ENCODE results near the gene DGCR2. TPM values are rescaled to one million over a fixed set of nuclear protein-coding genes. Genes with fewer than 3 reads are reported as not detected.

Gene DGCR2
- total and polyA plus RNA-seq, 4 donors = 19.7 to 43.5 (median 32.2) TPM

GRCh38 chr22:19125474-19126308 lies 3.5 kb upstream of the DGCR2 start:
- Histone ChIP-seq H3K36me3 (ENCODE audit: control insufficient read depth in 1 of 2, insufficient read depth in 2 of 2, low read length in 1 of 2) (no peaks in the 10 kb centered on the region), H3K4me3 (ENCODE audit: low read length in 2 of 2) (no peak overlapping the region), H3K9me3 (ENCODE audit: control insufficient read depth, low read length) (no peaks in the 10 kb centered on the region), H3K27ac (ENCODE audit: low read depth in 1 of 2, low read length in 2 of 2) (no peak overlapping the region), H3K4me1 (ENCODE audit: control insufficient read depth in 1 of 2, insufficient read depth in 2 of 2, low read length in 2 of 2) (no peaks in the 10 kb centered on the region), H3K27me3 (ENCODE audit: control insufficient read depth in 1 of 2, insufficient read depth in 2 of 2, low read length in 1 of 2) (no peaks in the 10 kb centered on the region)
- WGBS, 2 donors = 83 to 84% methylated on average over 21 of the region's 21 CpGs
- DNase-seq (no peak), ATAC-seq (ENCODE audit: low FRiP score) (no peak)
- intact Hi-C loops (cut with DNase I) = no loop called here

- Histone ChIP-seq H3K4me3 (ENCODE audit: low read length in 2 of 2) (no peak overlapping the region), H3K27ac (ENCODE audit: low read depth in 1 of 2, low read length in 2 of 2) (no peak overlapping the region), H3K27me3 (ENCODE audit: control insufficient read depth in 1 of 2, insufficient read depth in 2 of 2, low read length in 1 of 2) (no peaks in the 10 kb centered on the region), H3K9me3 (ENCODE audit: control insufficient read depth, low read length) (no peaks in the 10 kb centered on the region), H3K36me3 (ENCODE audit: control insufficient read depth in 1 of 2, insufficient read depth in 2 of 2, low read length in 1 of 2) (no peaks in the 10 kb centered on the region), H3K4me1 (ENCODE audit: control insufficient read depth in 1 of 2, insufficient read depth in 2 of 2, low read length in 2 of 2) (no peaks in the 10 kb centered on the region)
- ATAC-seq (ENCODE audit: low FRiP score) (no peak), DNase-seq (no peak)
- intact Hi-C loops (cut with DNase I) = no loop called here
- 92 to 95% methylated on average over 11 of the region's 11 CpGs for WGBS, 2 donors
Measured at GRCh38 chr22:19125011-19125410, 2.8 kb upstream of the DGCR2 start.

GRCh38 chr22:19124377-19124776 lies 2.2 kb upstream of the DGCR2 start:
- Histone ChIP-seq H3K4me3 (ENCODE audit: low read length in 2 of 2) (no peak overlapping the region), H3K36me3 (ENCODE audit: control insufficient read depth in 1 of 2, insufficient read depth in 2 of 2, low read length in 1 of 2) (no peaks in the 10 kb centered on the region), H3K27ac (ENCODE audit: low read depth in 1 of 2, low read length in 2 of 2) (no peak overlapping the region), H3K27me3 (ENCODE audit: control insufficient read depth in 1 of 2, insufficient read depth in 2 of 2, low read length in 1 of 2) (no peaks in the 10 kb centered on the region), H3K4me1 (ENCODE audit: control insufficient read depth in 1 of 2, insufficient read depth in 2 of 2, low read length in 2 of 2) (no peaks in the 10 kb centered on the region), H3K9me3 (ENCODE audit: control insufficient read depth, low read length) (no peaks in the 10 kb centered on the region)
- WGBS, 2 donors = 72 to 75% methylated on average over 4 of the region's 4 CpGs
- ATAC-seq (ENCODE audit: low FRiP score) (no peak), DNase-seq (no peak)
- intact Hi-C loops (cut with DNase I) = no loop called here

GRCh38 chr22:19123936-19124335 lies 1.7 kb upstream of the DGCR2 start:
- intact Hi-C loops (cut with DNase I) = loop anchor here in 1 of 2 donors (2.0 kb wide), 1 partner anchor 323 kb away; the partner anchor contains the start of gene C22orf39
- H3K27ac ChIP-seq (ENCODE audit: low read depth in 1 of 2, low read length in 2 of 2) = no peak overlapping the region
- H3K36me3 ChIP-seq (ENCODE audit: control insufficient read depth in 1 of 2, insufficient read depth in 2 of 2, low read length in 1 of 2) = no peaks in the 10 kb centered on the region
- WGBS, 2 donors = 93 to 95% methylated on average over 4 of the region's 4 CpGs
- no peaks in the 10 kb centered on the region for H3K4me1 ChIP-seq (ENCODE audit: control insufficient read depth in 1 of 2, insufficient read depth in 2 of 2, low read length in 2 of 2)
- no peaks in the 10 kb centered on the region for H3K9me3 ChIP-seq (ENCODE audit: control insufficient read depth, low read length)
- no peak overlapping the region for H3K4me3 ChIP-seq (ENCODE audit: low read length in 2 of 2)
- ATAC-seq (ENCODE audit: low FRiP score) (no peak), DNase-seq (no peak)
- H3K27me3 ChIP-seq (ENCODE audit: control insufficient read depth in 1 of 2, insufficient read depth in 2 of 2, low read length in 1 of 2) = no peaks in the 10 kb centered on the region

- Histone ChIP-seq H3K27me3 (ENCODE audit: control insufficient read depth in 1 of 2, insufficient read depth in 2 of 2, low read length in 1 of 2) (no peaks in the 10 kb centered on the region), H3K36me3 (ENCODE audit: control insufficient read depth in 1 of 2, insufficient read depth in 2 of 2, low read length in 1 of 2) (no peaks in the 10 kb centered on the region), H3K27ac (ENCODE audit: low read depth in 1 of 2, low read length in 2 of 2) (no peak overlapping the region), H3K9me3 (ENCODE audit: control insufficient read depth, low read length) (no peaks in the 10 kb centered on the region), H3K4me3 (ENCODE audit: low read length in 2 of 2) (peak overlapping the region; percentile 3 to 41), H3K4me1 (ENCODE audit: control insufficient read depth in 1 of 2, insufficient read depth in 2 of 2, low read length in 2 of 2) (no peaks in the 10 kb centered on the region)
- intact Hi-C loops (cut with DNase I) = loop anchor here in 1 of 2 donors (2.0 kb wide), 1 partner anchor 324 kb away; the partner anchor contains the start of gene C22orf39
- 17 to 18% methylated on average over 27 of the region's 27 CpGs for WGBS, 2 donors
- DNase-seq = no peak
- peak; percentile 42 for ATAC-seq (ENCODE audit: low FRiP score)
Measured at GRCh38 chr22:19122752-19123492, 710 bp upstream of the DGCR2 start.

- H3K27me3 ChIP-seq (ENCODE audit: control insufficient read depth in 1 of 2, insufficient read depth in 2 of 2, low read length in 1 of 2) = no peaks in the 10 kb centered on the region
- ATAC-seq (ENCODE audit: low FRiP score) (peak; percentile 37), DNase-seq (peak; percentile 67 to 86)
- peak overlapping the region; percentile 76 to 84 for H3K27ac ChIP-seq (ENCODE audit: low read depth in 1 of 2, low read length in 2 of 2)
- WGBS, 2 donors = 0 to 1% methylated on average over 45 to 47 of the region's 47 CpGs
- H3K4me3 ChIP-seq (ENCODE audit: low read length in 2 of 2) = peak overlapping the region; percentile 87 to 93
- no peaks in the 10 kb centered on the region for H3K4me1 ChIP-seq (ENCODE audit: control insufficient read depth in 1 of 2, insufficient read depth in 2 of 2, low read length in 2 of 2)
- intact Hi-C loops (cut with DNase I) = loop anchor here in 1 of 2 donors (2.0 kb wide), 1 partner anchor 325 kb away; the partner anchor contains the start of gene C22orf39
- H3K9me3 ChIP-seq (ENCODE audit: control insufficient read depth, low read length) = no peaks in the 10 kb centered on the region
- H3K36me3 ChIP-seq (ENCODE audit: control insufficient read depth in 1 of 2, insufficient read depth in 2 of 2, low read length in 1 of 2) = no peaks in the 10 kb centered on the region
Measured at GRCh38 chr22:19121631-19122142, 525 bp downstream of the DGCR2 start.

- Histone ChIP-seq H3K9me3 (ENCODE audit: control insufficient read depth, low read length) (no peaks in the 10 kb centered on the region), H3K36me3 (ENCODE audit: control insufficient read depth in 1 of 2, insufficient read depth in 2 of 2, low read length in 1 of 2) (no peaks in the 10 kb centered on the region), H3K27ac (ENCODE audit: low read depth in 1 of 2, low read length in 2 of 2) (peak overlapping the region in 1 of 2 donors; percentile 62), H3K27me3 (ENCODE audit: control insufficient read depth in 1 of 2, insufficient read depth in 2 of 2, low read length in 1 of 2) (no peaks in the 10 kb centered on the region), H3K4me3 (ENCODE audit: low read length in 2 of 2) (peak overlapping the region; percentile 87 to 93), H3K4me1 (ENCODE audit: control insufficient read depth in 1 of 2, insufficient read depth in 2 of 2, low read length in 2 of 2) (no peaks in the 10 kb centered on the region)
- intact Hi-C loops (cut with DNase I) = no loop called here
- DNase-seq = no peak
- WGBS, 2 donors = 12 to 13% methylated on average over 23 of the region's 23 CpGs
- ATAC-seq (ENCODE audit: low FRiP score) = no peak
Measured at GRCh38 chr22:19120829-19121630, 1.2 kb downstream of the DGCR2 start.

- Histone ChIP-seq H3K27ac (ENCODE audit: low read depth in 1 of 2, low read length in 2 of 2) (no peak overlapping the region), H3K4me1 (ENCODE audit: control insufficient read depth in 1 of 2, insufficient read depth in 2 of 2, low read length in 2 of 2) (no peaks in the 10 kb centered on the region), H3K4me3 (ENCODE audit: low read length in 2 of 2) (no peak overlapping the region), H3K36me3 (ENCODE audit: control insufficient read depth in 1 of 2, insufficient read depth in 2 of 2, low read length in 1 of 2) (no peaks in the 10 kb centered on the region), H3K27me3 (ENCODE audit: control insufficient read depth in 1 of 2, insufficient read depth in 2 of 2, low read length in 1 of 2) (no peaks in the 10 kb centered on the region), H3K9me3 (ENCODE audit: control insufficient read depth, low read length) (no peaks in the 10 kb centered on the region)
- intact Hi-C loops (cut with DNase I) = loop anchor here in 1 of 2 donors (10.0 kb wide), 1 partner anchor 65 kb away; no protein-coding TSS in a partner anchor
- 80 to 87% methylated on average over 8 of the region's 8 CpGs for WGBS, 2 donors
- no peak for ATAC-seq (ENCODE audit: low FRiP score)
- no peak for DNase-seq
Measured at GRCh38 chr22:19119949-19120348, 2.3 kb downstream of the DGCR2 start.
